ENCODE measurements around the gene GHRHR.

The GHRHR gene

DNA sequence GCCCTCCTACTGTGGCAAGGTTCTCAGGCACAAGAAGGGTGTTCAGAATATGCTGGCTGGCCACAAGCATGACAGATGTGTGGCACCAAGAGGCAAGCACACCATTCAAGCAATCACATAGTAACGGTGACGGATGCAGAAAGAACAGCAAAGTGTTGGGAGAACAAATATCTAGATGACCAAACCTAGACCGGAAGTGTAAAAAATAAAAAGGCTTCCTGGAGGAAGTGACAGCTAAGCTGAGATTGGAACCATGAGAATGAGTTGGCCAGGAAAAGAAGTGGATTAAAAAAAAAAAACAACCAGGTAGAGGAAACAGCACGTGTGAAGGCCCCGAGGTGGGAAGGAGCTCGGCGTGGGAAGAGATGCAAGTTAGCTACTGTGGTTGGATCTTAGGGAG, 22.0 kb downstream of the GHRHR start:
- DNase-seq (ENCODE audit: low read depth), result no peak

GRCh38 chr7:30986331-30986730, 22.6 kb downstream of the GHRHR start:
- no peak for DNase-seq (ENCODE audit: low read depth)

GRCh38 chr7:30986738-30987137, 23.0 kb downstream of the GHRHR start:
- DNase-seq (ENCODE audit: low read depth), result no peak

DNA sequence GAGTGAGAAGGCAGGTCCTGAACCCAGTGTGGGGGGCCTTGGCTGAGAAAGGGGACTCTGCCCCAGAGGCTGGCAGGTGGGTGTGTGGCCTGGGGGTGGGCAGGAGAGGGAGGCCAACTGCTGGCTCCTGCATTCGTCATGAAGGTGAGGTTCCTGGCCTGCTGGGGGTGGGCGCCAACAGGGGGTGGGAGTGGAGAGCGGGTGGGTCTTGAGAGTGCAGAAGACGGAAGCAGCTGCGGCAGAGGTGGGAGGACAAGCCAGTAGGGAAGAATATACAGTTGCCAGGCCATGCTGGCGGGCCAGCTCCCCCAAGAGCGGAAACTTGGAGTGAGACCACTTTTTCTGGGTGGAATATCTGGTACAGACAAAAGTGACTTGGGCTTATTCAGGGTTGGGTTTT, 23.4 kb downstream of the GHRHR start:
- DNase-seq (ENCODE audit: low read depth), result no peak

DNA sequence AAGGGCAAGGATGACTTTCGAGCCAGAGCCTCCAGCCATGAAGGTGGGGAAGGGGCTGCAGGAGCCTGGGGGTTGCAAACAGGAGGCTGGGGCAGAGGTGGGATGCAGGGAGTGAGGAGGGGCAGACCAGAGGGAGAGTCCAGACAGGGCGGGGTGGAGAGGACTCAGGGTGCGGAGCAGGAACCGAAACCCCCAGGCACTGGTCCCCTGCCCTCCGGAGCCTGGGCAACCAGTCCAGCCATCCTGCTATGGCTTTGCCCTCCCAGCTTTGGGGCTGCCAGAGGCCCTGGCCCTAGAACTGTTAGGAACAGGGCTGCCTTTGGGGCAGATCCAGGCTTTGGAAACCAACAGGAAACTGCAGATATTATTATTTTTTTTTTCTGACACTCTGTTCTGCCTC, 24.2 kb downstream of the GHRHR start:
- DNase-seq (ENCODE audit: low read depth), result no peak

- DNase-seq (ENCODE audit: low read depth), result no peak
Observed at GRCh38 chr7:30988351-30989005, 24.7 kb downstream of the GHRHR start.

GRCh38 chr7:30989008-30989823, 25.5 kb downstream of the GHRHR start:
- DNase-seq (ENCODE audit: low read depth), result no peak

- DNase-seq (ENCODE audit: low read depth), result no peak
Observed at GRCh38 chr7:30989824-30990672, 26.3 kb downstream of the GHRHR start.

- DNase-seq (ENCODE audit: low read depth), result no peak
Observed at GRCh38 chr7:30990673-30991170, 27.0 kb downstream of the GHRHR start.

- DNase-seq (ENCODE audit: low read depth), result no peak
Observed at GRCh38 chr7:30992414-30992813, 28.7 kb downstream of the GHRHR start.

DNA sequence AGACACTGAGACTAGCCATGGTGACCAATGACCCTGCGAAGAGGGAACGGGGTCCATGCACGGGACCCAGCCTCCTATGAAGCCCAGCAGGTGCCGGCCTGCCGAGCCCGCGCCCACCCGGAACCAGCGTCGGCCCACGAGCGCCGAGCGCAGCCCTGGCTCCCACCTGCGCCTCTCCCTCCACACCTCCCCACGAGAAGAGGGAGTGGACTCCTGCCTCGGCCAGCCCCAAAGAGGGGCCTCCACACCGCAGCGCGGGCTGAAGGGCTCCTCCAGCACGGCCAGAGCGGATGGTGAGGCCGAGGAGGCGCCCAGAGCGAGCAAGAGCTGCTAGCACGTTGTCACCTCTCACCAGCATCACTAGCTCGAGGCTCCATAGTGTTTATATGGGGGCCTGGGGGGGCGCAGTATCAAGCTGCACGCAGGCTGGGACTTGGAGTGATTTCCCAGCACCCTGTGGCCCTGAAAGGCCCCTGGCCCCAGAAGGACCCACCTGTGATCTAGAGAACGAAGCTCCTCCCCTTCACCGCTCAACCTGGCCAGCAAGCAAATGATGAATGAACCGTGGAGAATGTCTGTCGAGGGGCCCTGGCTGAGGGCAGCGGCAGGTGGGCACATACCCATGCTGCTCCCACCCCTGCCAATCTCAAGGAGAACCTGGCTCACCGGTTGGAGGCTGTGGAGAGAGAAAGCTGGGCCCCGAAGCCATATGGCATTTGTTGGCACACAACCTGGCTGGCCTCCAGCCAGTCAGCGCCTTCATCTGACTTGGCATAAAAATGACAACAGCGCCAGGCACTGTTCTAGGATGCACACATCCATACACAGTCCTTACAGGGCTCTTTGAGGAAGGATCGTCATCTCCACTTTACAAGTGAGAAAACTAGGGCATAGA, 30.7 kb downstream of the GHRHR start:
- DNase-seq (ENCODE audit: low read depth), result no peak

DNA sequence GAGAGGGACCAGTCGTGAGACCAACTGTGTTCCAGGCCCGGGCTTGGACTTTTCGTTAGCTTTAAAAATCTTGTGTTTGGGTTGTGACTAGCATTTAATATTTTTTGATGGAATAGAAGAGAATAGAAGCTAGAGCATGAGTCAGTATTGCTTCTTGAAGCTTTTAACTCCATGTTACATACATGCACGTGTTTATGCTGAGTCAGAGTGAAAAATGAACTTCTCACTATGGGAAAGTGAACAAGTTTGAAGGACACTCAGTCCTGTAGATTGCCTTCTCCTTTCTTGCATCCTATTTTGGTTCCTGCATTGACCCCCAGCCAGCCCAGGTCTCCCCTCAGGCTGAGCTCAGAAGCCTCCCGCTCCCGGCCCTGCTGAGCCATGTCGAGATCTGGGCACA, 31.8 kb downstream of the GHRHR start:
- no peak for DNase-seq (ENCODE audit: low read depth)

DNA sequence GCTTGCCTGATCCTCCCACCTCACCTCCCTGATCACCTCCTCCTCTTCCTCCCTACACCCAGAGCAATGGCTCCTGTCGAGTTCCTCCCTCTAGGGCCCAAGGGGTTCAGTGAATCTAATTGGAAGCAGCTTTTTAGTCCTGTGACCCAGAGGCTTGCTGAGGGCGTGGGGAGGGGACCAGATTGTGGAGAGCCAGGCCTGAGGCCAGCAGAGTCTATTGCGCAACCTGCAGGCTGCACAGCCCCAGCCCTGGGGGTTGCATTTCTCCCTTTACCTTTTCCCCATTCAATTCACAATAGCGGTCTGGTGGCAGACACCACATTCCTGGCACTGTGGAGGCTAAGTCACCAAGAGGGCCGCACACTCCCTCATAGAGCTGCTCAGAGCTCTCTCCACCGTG, 32.5 kb downstream of the GHRHR start:
- DNase-seq (ENCODE audit: low read depth), result no peak

DNA sequence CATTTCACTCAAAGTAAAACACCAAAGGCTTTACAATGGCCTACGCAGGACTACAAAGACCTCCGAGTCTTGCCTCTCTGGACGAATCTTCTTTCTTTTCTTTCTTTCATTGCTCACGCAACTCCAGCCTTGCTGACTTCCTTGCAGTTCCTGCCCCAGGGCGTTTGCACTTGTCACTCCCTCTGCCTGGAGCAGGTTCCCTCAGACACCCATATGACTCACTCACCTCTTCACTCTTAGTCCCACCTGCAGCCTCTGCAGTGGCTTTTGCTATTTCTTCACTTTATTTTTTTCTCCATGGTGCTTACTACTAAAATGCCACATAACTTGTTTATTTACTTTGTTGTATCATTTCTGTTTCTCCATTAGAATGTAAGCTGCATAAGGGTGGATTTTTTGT, 33.1 kb downstream of the GHRHR start:
- DNase-seq (ENCODE audit: low read depth), result no peak

GRCh38 chr7:30997316-30997715, 33.6 kb downstream of the GHRHR start:
- DNase-seq (ENCODE audit: low read depth), result no peak

- DNase-seq (ENCODE audit: low read depth), result no peak
Observed at GRCh38 chr7:30998180-30998579, 34.4 kb downstream of the GHRHR start.

DNA sequence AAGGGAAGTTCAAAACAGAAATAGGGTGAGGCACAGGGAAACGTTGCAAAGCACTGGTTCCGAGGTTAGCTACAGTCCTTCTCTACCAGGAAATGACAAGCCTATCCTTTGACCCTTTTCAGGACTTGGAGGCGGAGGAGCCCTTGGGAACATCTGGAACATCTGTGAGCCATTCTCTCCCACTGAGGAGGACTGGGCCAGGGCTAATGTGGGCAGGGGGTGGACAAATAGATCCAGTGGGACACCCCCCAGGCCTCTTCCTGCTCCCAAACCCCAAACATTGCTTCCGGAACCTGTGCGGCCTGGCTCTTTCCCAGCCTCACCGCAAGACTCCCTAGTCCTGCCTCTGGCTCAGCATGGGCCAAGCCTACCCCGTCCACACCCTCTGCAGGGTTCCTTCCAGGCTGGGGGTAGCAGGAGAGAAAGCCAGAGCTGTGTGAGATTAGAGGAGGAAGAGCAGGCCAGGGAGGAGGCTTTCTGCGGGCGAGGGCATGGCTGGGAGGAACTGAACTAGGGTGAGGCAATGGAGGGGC, 36.5 kb downstream of the GHRHR start:
- no peak for DNase-seq (ENCODE audit: low read depth)

- DNase-seq (ENCODE audit: low read depth), result no peak
Observed at GRCh38 chr7:31000779-31001178, 37.0 kb downstream of the GHRHR start.

DNA sequence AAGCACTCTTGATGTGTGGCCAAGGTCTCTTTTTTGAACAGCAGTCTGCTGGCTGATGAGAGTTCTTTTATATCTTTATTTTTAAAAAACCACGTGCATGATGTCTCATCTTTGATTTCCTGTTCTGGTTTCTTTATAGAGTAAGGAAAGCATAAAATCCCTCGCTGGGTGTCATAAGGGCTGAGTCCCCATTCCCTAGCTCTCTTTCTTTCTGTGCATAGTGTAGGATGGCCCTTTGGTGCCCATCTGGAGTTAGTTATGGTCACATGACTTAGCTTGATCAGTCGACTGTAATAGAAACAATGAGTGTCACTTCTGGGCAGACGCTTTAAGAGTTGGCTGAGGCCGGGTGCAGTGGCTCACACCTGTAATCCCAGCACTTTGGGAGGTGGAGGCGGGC, 38.5 kb downstream of the GHRHR start:
- no peak for DNase-seq (ENCODE audit: low read depth)

GRCh38 chr7:31003097-31003496, 39.3 kb downstream of the GHRHR start:
- no peak for DNase-seq (ENCODE audit: low read depth)

- DNase-seq (ENCODE audit: low read depth), result no peak
Observed at GRCh38 chr7:31003721-31004120, 40.0 kb downstream of the GHRHR start.

Measured in stimulated activated CD8-positive, alpha-beta memory T cell treated with anti-CD3 and anti-CD28 coated beads, Interleukin-12 subunit alpha, Interleukin-12 subunit beta, amount 100 ng/mL, for 4 hours (primary cell).